Stimulated activated CD4-positive, alpha-beta T cell treated with anti-CD3 and anti-CD28 coated beads, Interleukin-2, amount 100 ng/mL, for 24 hours (primary cell): ENCODE measurements around the gene NAGK.

Experiments used
- DNase-seq, 2 donors: peaks; one replicate each; pipeline ENCODE4 v3.0.0-alpha.2; 2020

NAGK gene

GRCh38 chr2:71117063-71117462 lies 48.6 kb downstream of the NAGK start:
- no peak for DNase-seq

- DNase-seq = no peak
Observed at GRCh38 chr2:71120195-71120594, 51.7 kb downstream of the NAGK start.

GRCh38 chr2:71121479-71121878 lies 53.0 kb downstream of the NAGK start:
- DNase-seq = no peak

- DNase-seq = no peak
Observed at GRCh38 chr2:71122387-71123298, 54.2 kb downstream of the NAGK start.

- DNase-seq = no peak
Observed at GRCh38 chr2:71125506-71126294, 57.3 kb downstream of the NAGK start.

GRCh38 chr2:71126957-71127356 lies 58.5 kb downstream of the NAGK start:
- no peak for DNase-seq
